ENCODE results near the gene ATP23.

ATP23 gene

DNA sequence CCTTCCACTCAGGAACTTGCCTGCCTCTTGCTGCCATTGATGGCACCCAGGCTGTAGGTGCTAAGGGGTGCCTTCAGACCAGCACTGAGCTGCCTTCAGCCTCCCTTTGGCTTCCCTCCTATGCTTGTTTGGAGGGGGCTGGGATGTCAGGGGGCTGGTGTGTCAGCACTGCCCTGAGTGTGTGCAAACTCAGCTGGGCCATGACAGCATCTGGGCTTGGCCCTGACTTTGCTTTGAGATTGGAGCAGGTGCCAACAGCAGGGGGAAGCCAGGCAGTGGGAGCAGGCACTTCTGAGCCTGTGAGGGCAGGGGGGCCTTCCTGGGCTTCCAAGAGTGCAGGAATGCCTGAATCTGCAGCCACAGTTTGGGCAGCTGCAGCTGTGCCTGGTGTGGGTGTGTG is 56.9 kb downstream of the ATP23 start:
- no peak for DNase-seq (ENCODE audit: low spot score)
- TF ChIP-seq, protein P1, sequence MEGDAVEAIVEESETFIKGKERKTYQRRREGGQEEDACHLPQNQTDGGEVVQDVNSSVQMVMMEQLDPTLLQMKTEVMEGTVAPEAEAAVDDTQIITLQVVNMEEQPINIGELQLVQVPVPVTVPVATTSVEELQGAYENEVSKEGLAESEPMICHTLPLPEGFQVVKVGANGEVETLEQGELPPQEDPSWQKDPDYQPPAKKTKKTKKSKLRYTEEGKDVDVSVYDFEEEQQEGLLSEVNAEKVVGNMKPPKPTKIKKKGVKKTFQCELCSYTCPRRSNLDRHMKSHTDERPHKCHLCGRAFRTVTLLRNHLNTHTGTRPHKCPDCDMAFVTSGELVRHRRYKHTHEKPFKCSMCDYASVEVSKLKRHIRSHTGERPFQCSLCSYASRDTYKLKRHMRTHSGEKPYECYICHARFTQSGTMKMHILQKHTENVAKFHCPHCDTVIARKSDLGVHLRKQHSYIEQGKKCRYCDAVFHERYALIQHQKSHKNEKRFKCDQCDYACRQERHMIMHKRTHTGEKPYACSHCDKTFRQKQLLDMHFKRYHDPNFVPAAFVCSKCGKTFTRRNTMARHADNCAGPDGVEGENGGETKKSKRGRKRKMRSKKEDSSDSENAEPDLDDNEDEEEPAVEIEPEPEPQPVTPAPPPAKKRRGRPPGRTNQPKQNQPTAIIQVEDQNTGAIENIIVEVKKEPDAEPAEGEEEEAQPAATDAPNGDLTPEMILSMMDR (IDR thresholded peaks at IDR 0.05; ENCODE audit: borderline replicate concordance, control extremely low read depth, extremely low read depth, insufficient read depth, missing control alignments): no peak
- in situ Hi-C loops (cut with MboI; ENCODE audit: low sequenced_read_pairs, unreplicated experiment): no loop called here

DNA sequence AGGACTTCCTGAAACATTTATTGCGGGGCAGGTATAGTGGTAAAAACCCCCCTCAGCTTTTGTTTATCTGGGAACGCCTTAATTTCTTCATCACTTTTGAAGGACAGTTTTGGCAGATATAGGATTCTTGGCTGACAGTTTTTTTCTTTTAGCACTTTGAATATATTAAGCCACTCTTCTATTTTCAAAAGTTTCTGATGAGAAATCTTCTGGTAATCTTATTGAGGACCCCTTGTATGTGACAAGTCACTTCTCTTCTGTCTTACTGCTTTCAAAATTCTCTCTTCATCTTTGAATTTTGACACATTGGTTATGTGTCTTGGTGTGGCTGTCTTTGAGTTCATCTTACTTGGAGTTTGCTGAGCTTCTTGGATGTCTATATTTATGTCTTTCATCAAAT is 59.1 kb downstream of the ATP23 start:
- in situ Hi-C loops (cut with MboI; ENCODE audit: low sequenced_read_pairs, unreplicated experiment): no loop called here
- no peak for DNase-seq (ENCODE audit: low spot score)
- TF ChIP-seq, protein P1 (IDR thresholded peaks at IDR 0.05; ENCODE audit: borderline replicate concordance, control extremely low read depth, extremely low read depth, insufficient read depth, missing control alignments): no peak

DNA sequence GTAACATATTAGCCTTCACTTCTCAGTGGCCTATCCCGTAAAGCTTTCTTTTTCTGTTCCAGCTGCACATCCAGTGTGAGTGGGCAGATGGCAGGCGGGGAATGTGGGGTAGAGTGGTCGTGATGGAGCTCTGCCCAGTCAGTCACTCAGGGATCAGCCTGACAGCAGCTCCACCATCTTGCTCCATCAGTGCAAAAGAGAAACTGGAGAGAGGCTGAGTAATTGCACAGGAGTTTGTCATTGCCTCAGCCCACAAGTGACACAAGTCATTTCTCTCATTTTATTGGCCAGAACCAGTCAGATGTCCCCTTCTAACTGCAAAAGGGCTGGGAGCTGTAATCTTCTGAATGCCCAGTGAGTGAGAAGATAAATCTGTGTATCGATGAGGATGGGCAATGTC is 66.5 kb downstream of the ATP23 start:
- in situ Hi-C loops (cut with MboI; ENCODE audit: low sequenced_read_pairs, unreplicated experiment): no loop called here
- TF ChIP-seq, protein P1 (IDR thresholded peaks at IDR 0.05; ENCODE audit: borderline replicate concordance, control extremely low read depth, extremely low read depth, insufficient read depth, missing control alignments): no peak
- DNase-seq (ENCODE audit: low spot score): no peak

DNA sequence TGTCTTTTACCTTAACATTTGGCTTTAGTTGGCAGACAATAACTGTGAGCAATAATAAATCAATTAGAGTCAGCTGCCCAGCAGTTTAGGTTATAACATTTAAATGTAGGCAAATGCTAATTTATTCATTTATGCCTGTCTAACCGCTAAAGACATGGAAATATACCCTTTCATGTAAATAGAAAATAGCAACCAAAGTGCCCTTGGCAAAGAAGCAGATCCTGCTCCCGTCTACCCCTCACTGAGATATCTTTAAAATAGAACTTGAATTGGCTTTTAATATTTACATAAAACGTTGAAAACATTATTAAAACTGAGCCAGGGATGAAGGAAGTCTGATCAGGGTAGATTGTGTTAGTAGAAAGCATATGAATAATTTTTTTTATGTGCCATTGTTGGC is 67.3 kb downstream of the ATP23 start:
- TF ChIP-seq, protein P1 (IDR thresholded peaks at IDR 0.05; ENCODE audit: borderline replicate concordance, control extremely low read depth, extremely low read depth, insufficient read depth, missing control alignments): no peak
- in situ Hi-C loops (cut with MboI; ENCODE audit: low sequenced_read_pairs, unreplicated experiment): no loop called here
- DNase-seq (ENCODE audit: low spot score): no peak

Measured in GM13976 (cell line).